Fibroblast of skin of abdomen (primary cell): ENCODE results near the gene ALG12.

Experiments
- DNase-seq: peaks from one replicate; pipeline ENCODE4 v3.0.0-alpha.2; 2013

ALG12 gene

DNA sequence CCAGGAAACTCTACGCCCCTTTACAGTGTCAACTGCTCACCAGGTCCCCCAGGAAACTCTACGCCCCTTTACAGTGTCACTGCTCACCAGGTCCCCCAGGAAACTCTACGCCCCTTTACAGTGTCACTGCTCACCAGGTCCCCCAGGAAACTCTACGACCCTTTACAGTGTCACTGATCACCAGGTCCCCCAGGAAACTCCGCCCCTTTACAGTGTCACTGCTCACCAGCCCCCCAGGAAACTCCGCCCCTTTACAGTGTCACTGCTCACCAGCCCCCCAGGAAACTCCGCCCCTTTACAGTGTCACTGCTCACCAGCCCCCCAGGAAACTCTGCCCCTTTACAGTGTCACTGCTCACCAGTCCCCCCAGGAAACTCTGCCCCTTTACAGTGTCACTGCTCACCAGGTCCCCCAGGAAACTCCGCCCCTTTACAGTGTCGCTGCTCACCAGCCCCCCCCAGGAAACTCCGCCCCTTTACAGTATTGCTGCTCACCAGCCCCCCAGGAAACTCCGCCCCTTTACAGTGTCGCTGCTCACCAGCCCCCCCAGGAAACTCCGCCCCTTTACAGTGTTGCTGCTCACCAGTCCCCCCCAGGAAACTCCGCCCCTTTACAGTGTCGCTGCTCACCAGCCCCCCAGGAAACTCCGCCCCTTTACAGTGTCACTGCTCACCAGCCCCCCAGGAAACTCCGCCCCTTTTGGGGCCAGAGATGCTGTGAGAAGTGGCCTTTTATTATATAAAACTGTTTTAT lies 27.0 kb upstream of the ALG12 start:
- peak; percentile 18 for DNase-seq

DNA sequence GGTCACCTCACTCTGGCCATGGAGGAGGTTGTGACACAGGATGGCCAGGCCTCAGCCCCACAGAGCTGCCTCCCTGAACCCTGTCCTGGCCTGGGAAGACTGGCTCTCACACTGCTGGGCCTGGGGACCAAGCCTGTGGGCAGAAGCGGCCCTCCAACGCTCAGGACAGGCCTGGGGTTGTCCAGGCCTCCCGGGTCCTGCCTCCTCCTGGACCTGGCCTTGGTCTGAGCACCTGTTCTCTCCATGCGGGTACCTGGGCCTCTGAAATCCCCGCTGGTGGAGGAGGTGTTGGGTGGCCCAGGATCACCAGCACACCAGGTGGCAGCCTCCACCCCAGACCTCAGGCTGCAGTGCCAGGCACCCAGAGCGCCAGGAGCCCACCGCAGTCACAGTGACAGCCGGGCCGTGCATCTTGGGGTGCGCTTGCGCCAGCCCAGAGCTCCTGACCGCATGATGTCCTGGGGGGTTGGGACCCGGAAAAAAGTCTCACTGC lies 26.2 kb upstream of the ALG12 start:
- DNase-seq: no peak

DNA sequence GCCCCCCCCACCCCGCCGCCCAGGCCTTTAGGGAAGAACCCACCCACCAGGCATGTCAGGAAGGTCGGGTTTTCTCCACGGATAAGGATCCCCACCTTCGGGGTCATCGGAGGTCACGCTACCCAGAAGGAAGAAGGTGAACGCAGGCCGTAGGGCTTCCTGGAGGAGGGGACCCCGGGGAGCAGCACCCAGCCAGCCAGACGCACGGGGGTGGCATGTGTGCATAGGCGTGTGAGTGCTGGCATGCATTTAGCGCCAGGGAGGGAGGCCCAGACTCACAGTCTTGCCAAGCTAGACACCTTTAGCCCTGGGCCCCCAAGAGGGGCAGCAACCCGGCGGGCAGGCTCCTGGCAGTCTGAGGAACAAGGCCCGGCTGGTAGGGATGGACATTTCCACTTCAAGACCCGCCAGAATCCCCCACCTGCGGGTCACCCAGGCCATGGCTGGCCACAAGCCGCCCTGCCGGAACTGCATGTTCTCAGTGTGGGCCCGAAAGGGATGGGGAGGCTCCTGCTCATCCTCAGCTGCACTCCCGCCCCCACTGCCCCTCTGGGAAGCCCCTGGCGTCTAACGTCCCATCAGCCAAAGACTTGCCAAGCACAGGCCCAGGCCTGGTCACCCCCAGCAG lies 25.6 kb upstream of the ALG12 start:
- DNase-seq: no peak

DNA sequence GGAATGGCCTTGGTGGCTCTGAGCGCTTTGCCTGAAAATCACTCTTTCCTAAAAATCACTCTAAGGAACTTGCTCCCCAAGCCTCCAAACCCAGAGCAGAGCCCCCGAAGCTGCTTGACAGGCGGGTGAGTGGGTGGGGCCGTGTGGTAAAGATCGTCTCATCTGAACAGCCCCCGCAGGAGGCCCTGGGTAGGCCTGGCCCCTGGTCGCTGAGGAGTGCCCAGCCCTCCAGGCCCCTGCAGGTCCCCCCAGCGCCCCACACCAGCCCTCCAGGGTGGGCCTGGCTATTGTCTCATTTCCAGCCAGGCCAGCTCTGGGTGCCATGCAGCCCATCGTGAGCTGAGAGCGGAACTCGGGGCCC lies 25.1 kb upstream of the ALG12 start:
- no peak for DNase-seq

DNA sequence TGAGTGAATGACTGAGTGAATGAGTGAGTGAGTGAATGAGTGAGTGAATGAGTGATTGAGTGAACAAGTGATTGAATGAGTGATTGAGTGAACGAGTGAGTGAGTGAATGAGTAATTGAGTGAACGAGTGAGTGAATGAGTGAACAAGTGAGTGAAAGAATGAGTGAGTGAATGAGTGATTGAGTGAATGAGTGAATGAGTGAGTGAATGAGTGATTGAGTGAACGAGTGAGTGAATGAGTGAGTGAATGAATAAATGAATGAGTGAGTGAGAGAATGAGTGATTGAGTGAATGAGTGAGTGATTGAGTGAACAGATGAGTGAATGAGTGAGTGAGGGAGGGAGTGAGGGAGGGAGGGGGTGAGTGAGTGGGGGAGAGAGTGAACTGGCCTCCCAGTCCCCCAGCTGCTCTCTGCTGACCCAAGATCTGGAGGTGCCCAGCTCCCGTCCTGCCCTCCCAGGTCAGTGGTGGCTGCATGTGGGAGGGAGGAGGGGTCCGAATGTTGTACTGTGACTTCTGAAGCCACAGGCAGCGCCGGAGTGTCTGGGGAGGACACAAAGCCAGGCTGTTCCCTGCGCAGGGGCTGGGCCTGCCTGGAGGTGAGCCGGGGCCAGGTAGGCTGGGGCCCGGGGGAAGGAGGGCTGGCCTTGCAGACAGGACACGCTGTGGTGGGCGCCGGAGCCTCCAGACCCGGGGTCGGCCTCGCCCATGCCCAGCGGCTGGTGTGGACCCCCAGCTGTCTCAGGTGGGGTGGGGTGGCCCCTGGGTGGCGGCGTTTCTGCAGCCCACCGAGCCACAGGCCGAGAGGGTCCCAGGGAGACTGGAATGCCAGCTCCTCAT lies 24.5 kb upstream of the ALG12 start:
- DNase-seq: no peak

DNA sequence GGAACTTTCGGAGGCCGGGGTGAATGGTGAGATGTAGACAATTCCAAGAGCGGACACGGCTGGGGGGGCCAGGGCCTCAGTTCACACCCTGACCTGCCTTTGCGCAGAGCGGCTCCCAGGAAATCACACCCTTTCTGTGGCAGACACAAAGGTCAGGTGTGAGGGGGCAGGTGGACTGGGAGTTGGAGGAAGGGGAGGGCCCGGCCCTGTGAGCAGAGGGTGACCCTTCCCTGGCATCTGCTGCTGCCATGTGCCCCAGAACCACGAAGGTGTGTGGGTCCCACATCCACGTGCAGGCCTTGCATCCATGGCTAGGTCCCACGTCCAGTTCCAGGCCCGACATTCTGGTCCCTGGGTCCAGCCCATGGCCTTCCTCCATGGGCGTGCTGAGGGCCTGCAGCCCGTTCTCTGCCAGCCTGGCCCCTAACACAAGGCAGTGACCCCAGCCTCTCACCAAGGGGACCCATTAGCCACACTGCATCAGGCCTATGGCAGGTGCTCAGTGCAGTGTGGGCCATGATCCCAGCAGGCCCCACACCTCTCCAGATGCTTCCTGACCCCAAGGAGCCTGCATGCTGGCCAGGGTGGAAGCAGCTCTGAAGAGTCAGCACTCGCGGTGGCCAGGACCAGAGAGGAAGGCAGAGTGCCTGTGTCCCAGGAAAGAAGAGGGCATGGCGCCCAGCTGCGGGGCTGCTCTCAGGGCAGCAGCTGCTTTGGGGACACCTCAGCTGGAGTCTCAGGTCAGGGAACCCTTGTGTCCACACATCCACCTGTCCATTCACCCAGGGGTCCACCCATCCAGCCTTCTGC lies 23.5 kb upstream of the ALG12 start:
- no peak for DNase-seq

DNA sequence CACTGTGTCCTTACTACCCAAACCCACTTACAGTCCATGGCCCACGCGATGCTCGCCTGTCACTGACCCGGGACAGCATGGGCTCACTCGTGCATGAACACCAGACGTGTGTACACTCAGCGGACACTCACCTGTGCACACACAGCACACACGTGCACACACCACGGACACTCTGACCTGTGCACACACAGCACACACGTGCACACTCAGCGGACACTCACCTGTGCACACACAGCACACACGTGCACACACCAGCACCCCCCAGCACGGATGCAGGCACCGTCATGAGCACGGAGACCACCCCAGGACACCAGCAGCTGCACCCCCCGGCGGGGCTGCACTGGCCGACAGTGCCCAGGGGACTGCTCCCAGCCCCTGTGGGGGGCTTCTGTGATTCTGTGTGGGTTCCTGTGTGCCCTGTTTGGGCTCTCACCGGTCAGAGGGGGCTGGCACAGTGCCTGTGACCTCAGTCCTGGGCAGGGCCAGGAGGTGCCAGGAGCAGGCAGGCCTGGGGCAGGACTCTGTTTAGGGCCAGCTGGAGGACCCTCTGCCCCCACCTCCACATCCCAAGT lies 20.4 kb upstream of the ALG12 start:
- no peak for DNase-seq

DNA sequence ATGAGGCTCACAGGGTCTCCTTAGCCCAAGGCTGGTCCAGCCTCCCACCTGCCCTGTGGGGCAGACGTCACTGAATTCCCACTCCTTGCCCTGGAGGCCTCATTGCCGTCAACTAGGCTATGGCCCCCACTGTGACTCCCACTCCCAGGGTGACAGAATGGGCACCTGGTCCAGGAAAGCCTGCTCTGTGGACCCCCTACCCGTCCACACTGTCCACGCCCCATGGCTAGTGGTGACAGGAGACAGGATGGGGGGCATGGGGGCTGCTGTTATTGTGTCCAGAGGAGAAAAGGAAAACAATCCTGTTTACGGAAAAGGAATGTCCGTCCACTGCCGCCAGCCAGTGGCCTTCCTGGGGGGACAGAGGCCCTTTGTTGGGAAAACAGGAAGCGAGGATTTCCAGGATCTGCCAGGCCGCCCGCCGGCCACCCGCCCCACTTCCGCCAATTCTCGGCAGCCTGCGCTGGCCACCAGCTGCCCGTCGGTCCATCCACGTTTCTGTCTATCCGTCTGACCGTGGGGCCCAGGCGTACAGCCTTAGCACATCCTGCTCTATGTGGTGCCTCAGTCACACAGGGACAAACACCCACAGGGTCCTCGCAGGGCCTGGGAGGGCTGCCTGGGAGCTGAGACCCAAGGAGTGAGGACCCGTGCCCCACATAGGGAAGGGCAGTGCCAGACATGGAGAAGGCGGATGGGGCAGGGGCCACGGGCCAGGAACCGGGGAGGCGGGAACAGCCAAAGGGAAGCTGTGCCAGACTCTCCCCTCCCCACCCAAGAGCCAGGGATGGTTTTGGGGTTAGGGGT lies 19.7 kb upstream of the ALG12 start:
- no peak for DNase-seq

DNA sequence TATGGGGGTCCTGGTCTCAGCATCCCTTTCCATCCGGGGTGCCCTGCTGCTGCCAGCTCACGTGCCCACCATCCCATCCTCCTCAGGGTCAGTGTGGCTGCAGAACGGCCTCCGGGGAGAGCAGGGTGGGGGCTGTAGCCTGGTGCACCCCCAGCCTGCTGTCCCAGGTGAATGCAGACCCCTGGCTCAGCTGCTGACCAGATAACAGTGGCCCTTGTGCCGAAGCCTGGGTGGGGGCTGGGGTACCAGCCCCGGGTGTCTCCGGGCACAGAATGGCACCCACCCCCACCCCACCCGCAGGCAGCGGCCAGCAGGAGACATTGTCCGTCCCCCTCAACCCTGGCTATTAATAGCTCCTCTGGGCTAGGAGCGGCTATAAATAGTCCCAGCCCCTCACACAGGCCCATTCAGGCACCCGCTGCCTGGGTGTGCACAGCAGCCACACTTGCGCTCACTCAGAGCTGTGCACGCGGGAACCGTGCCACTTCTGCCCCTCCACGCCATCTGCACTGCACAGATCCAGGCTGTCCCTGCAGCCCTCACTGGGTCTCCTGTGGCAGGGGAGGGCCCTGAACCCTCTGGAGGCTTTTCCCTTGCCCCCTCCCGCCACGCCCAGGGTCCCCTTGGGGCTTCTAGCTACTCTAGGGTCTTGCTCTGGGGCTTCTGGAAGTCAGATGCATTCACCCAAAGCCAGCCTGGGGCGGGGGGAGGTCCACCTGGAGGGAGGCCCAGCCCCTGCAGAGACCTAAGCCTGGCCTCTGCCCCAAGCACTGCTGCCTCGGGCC lies 18.9 kb upstream of the ALG12 start:
- no peak for DNase-seq

DNA sequence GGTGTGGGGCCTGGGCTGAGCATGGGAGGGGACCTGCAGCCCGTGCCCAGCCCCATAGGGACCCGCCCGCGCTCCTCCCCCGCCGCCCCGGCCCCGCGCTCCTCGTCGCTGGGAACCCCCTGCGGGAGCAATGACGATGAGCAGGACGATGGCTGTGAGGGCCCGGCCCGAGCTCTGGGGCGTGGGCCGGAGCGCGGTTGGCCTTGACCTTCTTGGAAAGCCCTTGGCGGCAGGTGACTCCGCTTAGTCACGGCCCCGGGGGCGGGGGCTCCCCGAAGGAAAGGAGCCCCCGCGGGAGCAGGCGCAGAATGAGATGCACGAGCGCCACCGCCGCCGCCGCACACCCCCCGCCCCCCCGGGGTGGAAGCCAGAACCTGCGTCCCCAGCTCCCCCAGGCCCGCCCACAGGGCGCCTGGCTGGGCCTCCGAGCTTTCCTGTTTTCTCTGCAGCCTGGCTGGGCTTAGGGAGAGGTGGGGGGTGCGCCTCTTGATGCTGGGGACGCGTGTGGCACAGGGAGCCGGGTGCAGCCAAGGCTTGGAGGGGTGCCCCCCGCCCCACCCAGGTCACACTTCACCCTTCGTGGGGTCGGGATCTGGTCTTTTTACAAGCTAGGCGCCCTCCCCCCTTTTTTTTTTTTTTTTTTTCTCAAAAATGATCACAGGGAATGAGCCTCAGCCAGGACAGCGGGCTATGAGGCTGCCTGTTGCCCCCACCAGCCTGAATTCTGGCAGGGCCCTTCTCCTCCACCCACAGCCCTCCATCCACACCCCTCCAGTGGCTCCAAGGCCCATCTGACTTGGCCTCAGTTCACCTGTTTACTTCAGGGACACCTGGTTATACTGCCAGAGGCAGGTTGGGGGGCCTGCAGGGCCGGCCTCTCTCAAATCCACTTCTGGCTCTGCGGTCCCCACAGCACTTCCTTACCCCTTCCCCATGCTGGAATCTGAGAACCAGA lies 18.1 kb upstream of the ALG12 start:
- DNase-seq: peak; percentile 57

DNA sequence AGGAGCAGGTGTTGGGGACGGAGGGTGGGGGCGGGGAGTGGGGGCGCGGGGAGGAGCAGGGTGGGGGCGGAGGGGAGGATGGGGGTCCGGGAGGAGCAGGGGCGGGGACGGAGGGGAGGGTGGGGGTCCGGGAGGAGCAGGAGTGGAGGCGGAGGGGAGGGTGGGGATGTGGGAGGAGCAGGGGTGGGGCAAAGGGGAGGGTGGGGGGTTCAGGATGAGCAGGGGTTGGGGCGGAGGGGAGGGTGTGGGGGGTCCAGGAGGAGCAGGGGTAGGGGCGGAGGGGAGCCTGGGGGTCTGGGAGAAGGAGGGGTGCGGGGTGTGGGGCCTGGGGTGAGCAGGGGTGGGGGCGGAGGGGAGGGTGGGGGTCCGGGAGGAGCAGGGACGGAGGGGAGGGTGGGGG lies 17.3 kb upstream of the ALG12 start:
- peak; percentile 14 for DNase-seq

DNA sequence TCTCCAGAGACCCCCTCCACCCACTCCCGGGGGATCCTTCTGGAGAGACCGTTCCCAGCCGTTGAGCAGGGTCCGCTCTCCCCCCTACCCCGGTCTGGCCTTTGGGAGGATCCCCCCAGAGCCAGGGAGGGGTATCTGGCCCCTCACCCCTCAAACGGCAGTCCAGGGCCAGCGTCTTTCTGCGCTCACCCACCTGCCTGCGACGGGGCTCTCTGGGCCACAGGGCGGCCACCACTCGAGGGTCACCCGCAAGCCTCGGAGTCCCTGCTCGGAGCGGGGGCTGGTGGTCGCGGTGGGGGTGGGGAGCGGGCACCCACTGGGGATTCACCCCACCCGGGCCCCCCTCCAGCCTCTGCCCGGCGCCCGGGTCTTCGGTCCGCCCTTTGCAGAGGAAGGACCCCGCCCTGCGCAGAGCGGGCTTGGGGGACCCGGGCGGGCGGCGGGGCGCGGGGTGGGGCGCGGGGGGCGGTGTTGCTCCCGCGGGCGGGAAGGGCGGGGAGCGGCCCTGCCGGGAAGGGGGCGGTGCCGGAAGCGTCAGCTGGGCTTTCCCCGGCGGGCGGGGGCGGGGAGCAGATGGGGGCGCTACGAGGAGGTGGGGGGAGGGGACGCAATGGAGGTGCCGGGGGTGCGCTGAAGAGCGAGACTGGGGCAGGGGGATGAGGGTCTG lies 16.8 kb upstream of the ALG12 start:
- peak; percentile 69 for DNase-seq

DNA sequence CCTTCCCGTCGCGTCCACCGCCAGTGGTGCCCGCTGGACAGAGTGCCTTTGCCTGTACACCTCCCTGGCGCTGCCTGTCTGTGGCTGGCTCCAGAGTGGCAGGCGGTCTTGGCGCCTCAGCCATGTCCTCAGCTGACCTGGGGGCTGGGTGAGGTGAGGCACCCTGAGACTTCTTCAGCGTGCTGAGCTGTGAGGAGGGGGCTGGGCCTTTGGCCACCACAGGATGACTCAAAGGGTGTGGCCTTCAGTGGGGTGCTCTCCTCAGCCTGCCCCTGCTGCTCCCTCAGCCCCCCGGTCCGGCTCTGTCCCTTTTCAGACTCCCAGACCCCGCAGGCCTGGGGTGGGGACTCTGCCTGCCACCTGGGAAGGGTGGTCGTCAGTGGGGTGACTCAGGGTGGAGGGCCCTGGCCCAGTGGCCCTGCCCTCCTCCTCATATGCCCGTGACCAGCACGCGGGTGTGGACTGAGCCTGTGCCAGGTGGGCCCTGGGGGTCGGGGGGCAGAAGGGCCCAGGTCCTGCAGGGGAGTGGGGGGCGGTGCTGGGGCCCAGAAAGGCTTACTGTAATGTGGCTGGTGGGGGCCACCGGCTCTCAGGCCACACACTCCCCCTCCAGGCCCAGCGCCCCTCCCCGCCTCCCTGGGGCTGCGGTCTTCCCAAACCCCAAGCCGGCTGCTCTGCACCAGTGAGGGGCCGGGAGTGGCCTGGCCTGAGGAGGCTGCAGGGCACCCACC lies 16.1 kb upstream of the ALG12 start:
- peak; percentile 24 for DNase-seq

DNA sequence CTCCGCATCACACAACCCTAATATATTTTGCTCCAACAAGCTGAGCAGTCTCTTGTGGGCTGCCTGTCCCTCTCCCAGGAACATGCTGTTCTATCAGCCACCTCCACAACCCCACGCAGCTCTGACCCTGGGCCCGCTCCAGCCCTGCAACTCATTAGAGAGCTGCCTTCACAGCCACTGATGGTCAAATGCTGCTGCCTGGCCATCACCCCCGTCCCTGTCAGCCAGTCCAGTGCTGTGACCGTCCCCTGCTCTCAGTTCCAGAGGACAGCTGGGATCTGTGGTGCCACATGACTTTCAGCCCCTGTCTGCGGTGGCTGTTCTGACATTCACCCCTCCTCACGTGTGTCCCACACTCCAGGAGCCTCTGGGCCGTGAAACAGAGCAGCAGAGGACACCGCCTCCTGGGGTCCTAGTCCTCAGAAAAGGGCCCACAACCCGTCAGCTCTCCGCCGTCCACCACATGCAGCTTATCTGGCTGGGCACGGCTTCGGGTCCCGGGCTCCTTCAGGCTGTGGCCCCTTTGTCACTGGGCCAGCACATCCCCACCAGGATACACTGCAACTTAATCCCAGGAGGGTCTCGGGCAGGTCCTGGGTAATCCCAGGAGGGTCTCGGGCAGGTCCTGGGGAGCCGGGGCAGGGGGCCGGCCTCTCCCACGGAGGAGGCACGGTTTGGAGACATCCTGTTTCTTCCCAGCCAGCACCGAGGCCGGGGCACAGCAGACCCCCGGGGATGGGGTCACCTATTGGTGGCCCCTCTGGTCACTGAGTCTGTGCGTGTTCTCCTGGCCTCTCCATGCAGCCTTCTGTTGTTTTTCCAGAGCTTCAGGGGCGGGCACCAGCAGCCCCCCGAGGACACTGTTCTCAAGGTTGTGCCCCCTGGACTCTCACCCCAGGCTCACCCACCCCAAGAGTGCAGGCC lies 15.3 kb upstream of the ALG12 start:
- DNase-seq: no peak

DNA sequence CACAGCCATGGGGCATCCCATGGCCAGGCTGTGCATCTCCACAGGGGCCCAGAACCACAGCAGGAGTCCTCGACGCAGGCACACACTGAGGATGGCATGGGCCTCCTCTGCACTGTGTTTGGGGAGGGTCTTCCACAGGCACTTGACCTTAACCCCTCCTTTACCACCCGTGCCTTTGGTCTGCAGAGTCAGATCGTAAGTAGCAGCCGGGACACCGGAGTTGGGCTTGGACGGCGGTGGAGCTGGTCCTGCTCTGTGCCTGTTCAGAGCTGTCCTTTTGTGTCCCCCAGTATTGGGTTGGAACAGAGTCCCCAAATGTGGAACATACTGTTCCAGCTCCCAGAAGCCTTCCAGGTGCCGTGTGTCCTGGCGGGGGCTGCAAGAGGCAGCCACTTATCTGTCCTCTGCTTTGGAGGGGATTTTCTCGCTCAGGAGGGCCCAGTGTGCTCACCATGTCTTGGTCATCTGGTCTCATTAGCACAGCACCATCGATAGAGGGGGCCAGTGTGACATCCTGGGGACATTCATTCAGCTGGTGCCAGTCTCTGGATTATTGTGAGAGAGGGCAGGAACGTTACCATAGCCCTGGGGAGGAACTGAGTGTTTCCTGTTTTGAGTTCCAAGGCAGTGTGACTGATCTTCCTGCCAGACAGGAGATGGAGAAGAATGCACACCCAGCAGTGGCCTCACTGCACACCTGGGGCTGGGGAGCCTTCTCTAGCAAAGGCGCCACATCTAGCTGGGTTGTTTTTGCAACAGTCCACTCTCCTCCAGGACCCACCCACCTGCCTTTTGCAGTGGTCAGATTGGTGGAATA lies 12.6 kb upstream of the ALG12 start:
- DNase-seq: peak; percentile 55

DNA sequence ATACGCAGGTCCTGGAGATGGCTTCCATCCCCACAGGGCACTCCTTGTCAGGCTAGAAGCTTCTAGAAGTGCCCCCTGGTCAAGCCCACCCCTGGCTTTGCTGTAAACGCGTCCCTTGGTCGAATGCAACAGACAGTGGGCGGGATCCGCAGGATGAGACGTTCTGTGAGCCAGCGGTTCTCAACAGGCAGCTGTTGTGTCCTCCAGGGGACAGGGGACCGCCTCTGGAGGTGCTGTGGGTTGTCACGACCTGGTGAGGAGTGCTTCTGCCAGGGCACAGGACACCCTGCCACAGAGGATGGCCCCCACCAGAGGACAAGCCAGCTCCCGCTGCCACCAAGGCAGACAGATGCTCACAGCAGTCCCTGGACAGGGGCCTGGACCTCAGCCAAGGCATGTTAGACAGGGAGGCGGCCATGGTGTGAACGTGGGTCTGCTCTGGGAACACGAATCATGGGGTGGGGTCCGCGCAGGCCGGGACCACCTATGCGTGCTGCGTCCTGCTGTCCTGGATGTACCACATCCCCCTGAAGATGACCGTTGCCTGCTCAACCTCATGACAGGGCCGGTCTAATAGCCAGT lies 11.8 kb upstream of the ALG12 start:
- no peak for DNase-seq
